Measurements from ENCODE around the gene SYNDIG1. TPM values are rescaled to one million over a fixed set of nuclear protein-coding genes. Genes with fewer than 3 reads are reported as not detected.

The SYNDIG1 gene
- total RNA-seq, 6 donors from 2014 or later = 0.30 to 0.37 (median 0.34) TPM; not detected in 3

DNA sequence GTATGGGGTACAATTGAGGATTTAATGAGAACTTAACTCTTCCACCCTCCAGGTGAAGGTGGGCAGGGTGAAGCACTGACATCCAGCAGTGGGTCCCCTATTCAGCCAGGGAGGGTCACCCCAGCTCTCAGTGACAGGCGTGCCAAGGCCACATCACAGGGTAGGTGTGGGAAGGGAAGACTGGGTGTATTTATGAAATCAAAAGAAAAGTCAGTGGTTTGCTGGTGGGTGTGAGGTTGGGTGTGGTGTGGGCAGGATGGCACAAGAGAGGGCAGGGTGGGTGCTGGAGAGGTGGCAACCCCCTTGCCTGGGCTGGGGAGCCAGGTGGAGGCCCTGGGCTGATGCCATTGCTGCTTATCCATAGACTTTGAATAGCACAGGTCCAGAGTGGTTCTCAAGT lies 16.6 kb downstream of the SYNDIG1 start:
- whole genome bisulfite sequencing, 2 donors = 91 to 92% methylated on average over 1 of the region's 1 CpG
- Histone ChIP-seq H3K9me3 (no peaks in the 10 kb centered on the region), H3K36me3 (no peaks in the 10 kb centered on the region), H3K4me3 (no peak overlapping the region), H3K27me3 (no peaks in the 10 kb centered on the region), H3K27ac (no peak overlapping the region), H3K4me1 (no peaks in the 10 kb centered on the region)
- no peak for DNase-seq
- TF ChIP-seq POLR2A (IDR thresholded peaks at IDR 0.05) (no peak), POLR2AphosphoS5 (IDR thresholded peaks at IDR 0.05) (no peak), EP300 (IDR thresholded peaks at IDR 0.05) (no peak)
- TF ChIP-seq, protein P1, sequence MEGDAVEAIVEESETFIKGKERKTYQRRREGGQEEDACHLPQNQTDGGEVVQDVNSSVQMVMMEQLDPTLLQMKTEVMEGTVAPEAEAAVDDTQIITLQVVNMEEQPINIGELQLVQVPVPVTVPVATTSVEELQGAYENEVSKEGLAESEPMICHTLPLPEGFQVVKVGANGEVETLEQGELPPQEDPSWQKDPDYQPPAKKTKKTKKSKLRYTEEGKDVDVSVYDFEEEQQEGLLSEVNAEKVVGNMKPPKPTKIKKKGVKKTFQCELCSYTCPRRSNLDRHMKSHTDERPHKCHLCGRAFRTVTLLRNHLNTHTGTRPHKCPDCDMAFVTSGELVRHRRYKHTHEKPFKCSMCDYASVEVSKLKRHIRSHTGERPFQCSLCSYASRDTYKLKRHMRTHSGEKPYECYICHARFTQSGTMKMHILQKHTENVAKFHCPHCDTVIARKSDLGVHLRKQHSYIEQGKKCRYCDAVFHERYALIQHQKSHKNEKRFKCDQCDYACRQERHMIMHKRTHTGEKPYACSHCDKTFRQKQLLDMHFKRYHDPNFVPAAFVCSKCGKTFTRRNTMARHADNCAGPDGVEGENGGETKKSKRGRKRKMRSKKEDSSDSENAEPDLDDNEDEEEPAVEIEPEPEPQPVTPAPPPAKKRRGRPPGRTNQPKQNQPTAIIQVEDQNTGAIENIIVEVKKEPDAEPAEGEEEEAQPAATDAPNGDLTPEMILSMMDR (IDR thresholded peaks at IDR 0.05) = no peak
- no peak for ATAC-seq (ENCODE audit: low FRiP score in 2 of 2)

DNA sequence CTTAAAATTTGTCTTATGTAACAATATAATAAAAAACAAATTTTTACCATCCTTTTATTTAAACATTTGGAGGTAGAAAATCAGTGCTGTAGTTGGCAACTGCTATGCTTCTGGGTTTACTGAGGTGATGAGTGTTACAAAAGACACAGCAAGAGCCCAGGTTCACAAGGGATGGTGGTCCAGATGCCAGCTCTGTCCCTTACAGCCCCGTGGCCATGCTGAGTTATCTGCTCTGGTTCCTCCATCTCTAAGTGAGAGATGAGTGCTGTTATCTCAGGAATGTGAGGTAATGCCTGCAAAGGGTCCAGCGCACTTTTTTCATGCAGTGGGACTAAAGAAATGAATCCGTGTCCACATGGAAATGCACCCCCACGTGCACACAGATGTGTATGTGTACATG lies 17.8 kb downstream of the SYNDIG1 start:
- Histone ChIP-seq H3K9me3 (no peaks in the 10 kb centered on the region), H3K36me3 (no peaks in the 10 kb centered on the region), H3K27me3 (no peaks in the 10 kb centered on the region), H3K4me3 (no peak overlapping the region), H3K27ac (no peak overlapping the region), H3K4me1 (no peaks in the 10 kb centered on the region)
- 52 to 63% methylated on average over 4 of the region's 4 CpGs for WGBS, 2 donors
- ATAC-seq (ENCODE audit: low FRiP score in 2 of 2) (no peak), DNase-seq (no peak)
- TF ChIP-seq EP300 (IDR thresholded peaks at IDR 0.05) = no peak
- TF ChIP-seq, protein P1 (IDR thresholded peaks at IDR 0.05) = no peak
- TF ChIP-seq POLR2AphosphoS5 (IDR thresholded peaks at IDR 0.05) = no peak
- no peak for TF ChIP-seq POLR2A (IDR thresholded peaks at IDR 0.05)

DNA sequence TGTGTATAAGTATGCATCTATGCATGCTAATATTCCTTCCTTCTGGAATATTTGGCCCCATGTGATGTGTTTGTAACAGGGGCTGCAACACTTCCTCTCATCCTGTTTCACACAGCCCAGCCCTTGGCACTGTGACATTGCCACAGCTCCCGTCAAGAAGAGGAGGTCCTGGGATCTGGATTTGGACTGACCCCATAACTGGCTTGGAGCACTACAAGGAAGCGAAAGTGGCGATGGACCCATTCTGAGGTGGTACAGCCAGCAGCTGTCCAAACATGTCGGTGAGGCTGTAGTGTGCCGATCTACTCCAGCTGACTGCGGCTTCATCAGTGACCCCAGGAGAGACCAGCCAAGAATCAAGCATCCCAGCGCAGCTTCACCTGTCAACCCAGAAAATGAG lies 18.2 kb downstream of the SYNDIG1 start:
- no peaks in the 10 kb centered on the region for H3K36me3 ChIP-seq
- H3K9me3 ChIP-seq = no peaks in the 10 kb centered on the region
- no peaks in the 10 kb centered on the region for H3K4me1 ChIP-seq
- no peak overlapping the region for H3K27ac ChIP-seq
- ATAC-seq (ENCODE audit: low FRiP score in 2 of 2) (no peak), DNase-seq (no peak)
- no peak overlapping the region for H3K4me3 ChIP-seq
- no peaks in the 10 kb centered on the region for H3K27me3 ChIP-seq
- TF ChIP-seq EP300 (IDR thresholded peaks at IDR 0.05) = no peak
- TF ChIP-seq POLR2AphosphoS5 (IDR thresholded peaks at IDR 0.05) = no peak
- no peak for TF ChIP-seq POLR2A (IDR thresholded peaks at IDR 0.05)
- TF ChIP-seq, protein P1 (IDR thresholded peaks at IDR 0.05) = no peak
- 75 to 87% methylated on average over 5 to 7 of the region's 7 CpGs for WGBS, 2 donors

DNA sequence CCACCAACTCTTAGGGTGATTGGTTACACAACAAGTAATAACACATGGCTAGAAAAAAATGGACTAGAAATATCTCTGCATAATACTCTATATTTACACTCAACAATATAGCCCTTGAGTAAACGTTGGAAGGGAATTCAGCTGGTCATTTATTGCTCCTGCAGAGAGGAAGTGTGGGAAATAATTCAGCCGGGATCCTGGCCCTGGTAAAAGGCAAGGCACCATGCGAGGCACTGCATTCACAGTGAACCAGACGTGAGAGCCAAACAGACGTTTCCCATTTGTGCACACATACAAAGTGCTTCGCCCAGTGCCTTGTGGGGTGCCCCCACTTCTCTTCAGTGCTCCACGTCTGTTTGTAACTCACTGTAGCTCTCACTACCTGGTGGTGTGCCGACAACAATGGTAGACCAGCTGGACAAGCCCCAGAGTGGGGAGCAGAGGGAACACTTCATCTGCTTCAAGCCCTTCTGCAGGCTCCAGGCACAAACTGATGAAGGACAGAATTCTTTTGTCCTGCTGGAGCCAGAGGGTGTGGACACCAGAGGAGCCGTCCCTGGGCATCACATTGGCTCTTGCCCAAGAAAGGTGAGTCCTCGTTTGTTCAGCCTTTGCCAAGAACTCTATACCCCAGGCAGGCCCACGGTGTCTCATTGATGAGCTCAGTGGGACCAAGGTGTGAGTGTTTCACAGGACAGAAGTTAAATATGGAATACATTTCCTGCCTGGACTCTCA lies 18.8 kb downstream of the SYNDIG1 start:
- DNase-seq (no peak), ATAC-seq (ENCODE audit: low FRiP score in 2 of 2) (no peak)
- WGBS, 2 donors = 57 to 71% methylated on average over 11 of the region's 11 CpGs

More for the DNA sequence above, 18.8 kb downstream of the SYNDIG1 start:
- Histone ChIP-seq H3K27ac (no peak overlapping the region), H3K4me1 (no peaks in the 10 kb centered on the region), H3K4me3 (no peak overlapping the region), H3K27me3 (no peaks in the 10 kb centered on the region), H3K36me3 (no peaks in the 10 kb centered on the region), H3K9me3 (no peaks in the 10 kb centered on the region)
- TF ChIP-seq POLR2A (IDR thresholded peaks at IDR 0.05) (no peak), POLR2AphosphoS5 (IDR thresholded peaks at IDR 0.05) (no peak), EP300 (IDR thresholded peaks at IDR 0.05) (no peak)
- TF ChIP-seq, protein P1 (IDR thresholded peaks at IDR 0.05) = no peak
